ENCODE data around the gene MAP3K5. TPM values are rescaled to one million over a fixed set of nuclear protein-coding genes. Genes with fewer than 3 reads are reported as not detected.

The MAP3K5 gene
- total and polyA plus RNA-seq, 9 of the 15 experiments (the other 6 are each of a cell fraction or from before 2014, with no cell fraction given), result 2.2 to 13.0 (median 9.9) TPM

DNA sequence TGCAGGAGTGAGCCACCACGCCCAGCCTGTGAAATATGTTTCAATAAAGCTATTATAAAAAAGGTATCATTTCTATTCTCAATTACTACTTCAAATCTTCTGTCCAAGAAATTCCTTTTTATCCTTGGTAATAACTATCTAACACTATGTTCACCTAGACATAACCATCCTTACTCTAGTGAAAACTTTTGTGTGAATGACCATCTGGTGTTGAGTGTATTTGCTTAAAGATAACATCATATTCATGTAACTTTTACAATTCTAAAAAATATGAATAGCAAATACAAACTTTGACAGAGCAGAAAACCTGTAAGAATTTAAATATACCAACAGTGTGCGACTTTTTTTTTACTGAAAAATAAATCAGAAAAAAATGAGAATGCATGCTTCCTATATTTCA lies 96.9 kb downstream of the MAP3K5 start:
- H3K4me1 ChIP-seq (replicated peaks in 1 of 2; ENCODE audit: control insufficient read depth in 2 of 2, insufficient read depth in 2 of 2, low read length in 2 of 2), result no peaks in the 10 kb centered on the region
- no peaks in the 10 kb centered on the region for H3K79me2 ChIP-seq (ENCODE audit: control insufficient read depth, insufficient read depth, low read length)
- H2AFZ ChIP-seq (ENCODE audit: low read depth, low read length), result no peak overlapping the region
- WGBS (ENCODE audit: insufficient coverage, low coverage, missing lambda C conversion rate), result 59% methylated on average over 2 of the region's 2 CpGs
- DNase-seq (ENCODE audit: extremely low read depth in 1 of 4, low spot score in 3 of 4) (no peak), ATAC-seq (no peak), FAIRE-seq (no peak)
- no peak overlapping the region for H3K4me2 ChIP-seq (ENCODE audit: insufficient read depth, low read length)
- H3K9ac ChIP-seq (ENCODE audit: insufficient read depth in 1 of 2, low read depth in 2 of 2, low read length in 2 of 2), result no peak overlapping the region
- H3K9me1 ChIP-seq (ENCODE audit: control insufficient read depth, insufficient read depth, low read length), result no peaks in the 10 kb centered on the region
- no TSS peak for BruUV-seq (replicated peaks)
- peaks cover 20% of the 10 kb centered on the region; the same call in 1 of the 3 replicates for H3K36me3 ChIP-seq (ENCODE audit: control insufficient read depth, insufficient read depth, low read length)
- H4K20me1 ChIP-seq (replicated peaks; ENCODE audit: control insufficient read depth, insufficient read depth, low read length), result no peaks in the 10 kb centered on the region
- in situ Hi-C loops (cut with MboI) (no loop called here), intact Hi-C loops (cut with micrococcal nuclease) (no loop called here)
- no peaks in the 10 kb centered on the region for H3K9me3 ChIP-seq (replicated peaks; ENCODE audit: control insufficient read depth, insufficient read depth, low read depth, low read length)
- ChIA-PET CTCF (ENCODE audit: low intra/inter-chr PET ratio) (no interaction called here), POLR2A (no interaction called here)
- TF ChIP-seq LCOR (CRISPR knock-in tag; IDR thresholded peaks at IDR 0.05) (no peak), TBL1XR1 (IDR thresholded peaks at IDR 0.05; ENCODE audit: low read length in 2 of 2) (no peak), JUNB (CRISPR knock-in tag; conservative IDR thresholded peaks at IDR 0.05) (no peak), KDM1A (IDR thresholded peaks at IDR 0.05) (no peak), ZNF3 (CRISPR knock-in tag; IDR thresholded peaks at IDR 0.05) (no peak), JUND (IDR thresholded peaks at IDR 0.05; ENCODE audit: borderline replicate concordance, low read depth, low read length) (no peak), JUND (tag; IDR thresholded peaks at IDR 0.05; ENCODE audit: borderline replicate concordance, low read depth, low read length) (no peak), SIN3A (IDR thresholded peaks at IDR 0.05; ENCODE audit: borderline replicate concordance in 2 of 2, control insufficient read depth in 1 of 2, low read depth in 2 of 2, low read length in 2 of 2) (no peak), SMAD1 (IDR thresholded peaks at IDR 0.05; ENCODE audit: low read depth, low read length, partially characterized antibody) (no peak)
- TF ChIP-seq, protein P1, sequence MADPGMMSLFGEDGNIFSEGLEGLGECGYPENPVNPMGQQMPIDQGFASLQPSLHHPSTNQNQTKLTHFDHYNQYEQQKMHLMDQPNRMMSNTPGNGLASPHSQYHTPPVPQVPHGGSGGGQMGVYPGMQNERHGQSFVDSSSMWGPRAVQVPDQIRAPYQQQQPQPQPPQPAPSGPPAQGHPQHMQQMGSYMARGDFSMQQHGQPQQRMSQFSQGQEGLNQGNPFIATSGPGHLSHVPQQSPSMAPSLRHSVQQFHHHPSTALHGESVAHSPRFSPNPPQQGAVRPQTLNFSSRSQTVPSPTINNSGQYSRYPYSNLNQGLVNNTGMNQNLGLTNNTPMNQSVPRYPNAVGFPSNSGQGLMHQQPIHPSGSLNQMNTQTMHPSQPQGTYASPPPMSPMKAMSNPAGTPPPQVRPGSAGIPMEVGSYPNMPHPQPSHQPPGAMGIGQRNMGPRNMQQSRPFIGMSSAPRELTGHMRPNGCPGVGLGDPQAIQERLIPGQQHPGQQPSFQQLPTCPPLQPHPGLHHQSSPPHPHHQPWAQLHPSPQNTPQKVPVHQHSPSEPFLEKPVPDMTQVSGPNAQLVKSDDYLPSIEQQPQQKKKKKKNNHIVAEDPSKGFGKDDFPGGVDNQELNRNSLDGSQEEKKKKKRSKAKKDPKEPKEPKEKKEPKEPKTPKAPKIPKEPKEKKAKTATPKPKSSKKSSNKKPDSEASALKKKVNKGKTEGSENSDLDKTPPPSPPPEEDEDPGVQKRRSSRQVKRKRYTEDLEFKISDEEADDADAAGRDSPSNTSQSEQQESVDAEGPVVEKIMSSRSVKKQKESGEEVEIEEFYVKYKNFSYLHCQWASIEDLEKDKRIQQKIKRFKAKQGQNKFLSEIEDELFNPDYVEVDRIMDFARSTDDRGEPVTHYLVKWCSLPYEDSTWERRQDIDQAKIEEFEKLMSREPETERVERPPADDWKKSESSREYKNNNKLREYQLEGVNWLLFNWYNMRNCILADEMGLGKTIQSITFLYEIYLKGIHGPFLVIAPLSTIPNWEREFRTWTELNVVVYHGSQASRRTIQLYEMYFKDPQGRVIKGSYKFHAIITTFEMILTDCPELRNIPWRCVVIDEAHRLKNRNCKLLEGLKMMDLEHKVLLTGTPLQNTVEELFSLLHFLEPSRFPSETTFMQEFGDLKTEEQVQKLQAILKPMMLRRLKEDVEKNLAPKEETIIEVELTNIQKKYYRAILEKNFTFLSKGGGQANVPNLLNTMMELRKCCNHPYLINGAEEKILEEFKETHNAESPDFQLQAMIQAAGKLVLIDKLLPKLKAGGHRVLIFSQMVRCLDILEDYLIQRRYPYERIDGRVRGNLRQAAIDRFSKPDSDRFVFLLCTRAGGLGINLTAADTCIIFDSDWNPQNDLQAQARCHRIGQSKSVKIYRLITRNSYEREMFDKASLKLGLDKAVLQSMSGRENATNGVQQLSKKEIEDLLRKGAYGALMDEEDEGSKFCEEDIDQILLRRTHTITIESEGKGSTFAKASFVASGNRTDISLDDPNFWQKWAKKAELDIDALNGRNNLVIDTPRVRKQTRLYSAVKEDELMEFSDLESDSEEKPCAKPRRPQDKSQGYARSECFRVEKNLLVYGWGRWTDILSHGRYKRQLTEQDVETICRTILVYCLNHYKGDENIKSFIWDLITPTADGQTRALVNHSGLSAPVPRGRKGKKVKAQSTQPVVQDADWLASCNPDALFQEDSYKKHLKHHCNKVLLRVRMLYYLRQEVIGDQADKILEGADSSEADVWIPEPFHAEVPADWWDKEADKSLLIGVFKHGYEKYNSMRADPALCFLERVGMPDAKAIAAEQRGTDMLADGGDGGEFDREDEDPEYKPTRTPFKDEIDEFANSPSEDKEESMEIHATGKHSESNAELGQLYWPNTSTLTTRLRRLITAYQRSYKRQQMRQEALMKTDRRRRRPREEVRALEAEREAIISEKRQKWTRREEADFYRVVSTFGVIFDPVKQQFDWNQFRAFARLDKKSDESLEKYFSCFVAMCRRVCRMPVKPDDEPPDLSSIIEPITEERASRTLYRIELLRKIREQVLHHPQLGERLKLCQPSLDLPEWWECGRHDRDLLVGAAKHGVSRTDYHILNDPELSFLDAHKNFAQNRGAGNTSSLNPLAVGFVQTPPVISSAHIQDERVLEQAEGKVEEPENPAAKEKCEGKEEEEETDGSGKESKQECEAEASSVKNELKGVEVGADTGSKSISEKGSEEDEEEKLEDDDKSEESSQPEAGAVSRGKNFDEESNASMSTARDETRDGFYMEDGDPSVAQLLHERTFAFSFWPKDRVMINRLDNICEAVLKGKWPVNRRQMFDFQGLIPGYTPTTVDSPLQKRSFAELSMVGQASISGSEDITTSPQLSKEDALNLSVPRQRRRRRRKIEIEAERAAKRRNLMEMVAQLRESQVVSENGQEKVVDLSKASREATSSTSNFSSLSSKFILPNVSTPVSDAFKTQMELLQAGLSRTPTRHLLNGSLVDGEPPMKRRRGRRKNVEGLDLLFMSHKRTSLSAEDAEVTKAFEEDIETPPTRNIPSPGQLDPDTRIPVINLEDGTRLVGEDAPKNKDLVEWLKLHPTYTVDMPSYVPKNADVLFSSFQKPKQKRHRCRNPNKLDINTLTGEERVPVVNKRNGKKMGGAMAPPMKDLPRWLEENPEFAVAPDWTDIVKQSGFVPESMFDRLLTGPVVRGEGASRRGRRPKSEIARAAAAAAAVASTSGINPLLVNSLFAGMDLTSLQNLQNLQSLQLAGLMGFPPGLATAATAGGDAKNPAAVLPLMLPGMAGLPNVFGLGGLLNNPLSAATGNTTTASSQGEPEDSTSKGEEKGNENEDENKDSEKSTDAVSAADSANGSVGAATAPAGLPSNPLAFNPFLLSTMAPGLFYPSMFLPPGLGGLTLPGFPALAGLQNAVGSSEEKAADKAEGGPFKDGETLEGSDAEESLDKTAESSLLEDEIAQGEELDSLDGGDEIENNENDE (IDR thresholded peaks at IDR 0.05; ENCODE audit: low read depth, low read length), result no peak
- TF ChIP-seq, protein P2, sequence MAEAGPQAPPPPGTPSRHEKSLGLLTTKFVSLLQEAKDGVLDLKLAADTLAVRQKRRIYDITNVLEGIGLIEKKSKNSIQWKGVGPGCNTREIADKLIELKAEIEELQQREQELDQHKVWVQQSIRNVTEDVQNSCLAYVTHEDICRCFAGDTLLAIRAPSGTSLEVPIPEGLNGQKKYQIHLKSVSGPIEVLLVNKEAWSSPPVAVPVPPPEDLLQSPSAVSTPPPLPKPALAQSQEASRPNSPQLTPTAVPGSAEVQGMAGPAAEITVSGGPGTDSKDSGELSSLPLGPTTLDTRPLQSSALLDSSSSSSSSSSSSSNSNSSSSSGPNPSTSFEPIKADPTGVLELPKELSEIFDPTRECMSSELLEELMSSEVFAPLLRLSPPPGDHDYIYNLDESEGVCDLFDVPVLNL (CRISPR knock-in tag; IDR thresholded peaks at IDR 0.05; ENCODE audit: low read depth), result no peak
- H3K27me3 ChIP-seq (ENCODE audit: control insufficient read depth in 2 of 2, insufficient read depth in 2 of 2, low read length in 2 of 2), result no peaks in the 10 kb centered on the region; a peak in 1 of 5 replicates
- no peak overlapping the region for H3K4me3 ChIP-seq
- no peak overlapping the region for H3K27ac ChIP-seq (ENCODE audit: extremely low read depth, low read depth, low read length)
